ENCODE results near the gene ACOXL.

The ACOXL gene

DNA sequence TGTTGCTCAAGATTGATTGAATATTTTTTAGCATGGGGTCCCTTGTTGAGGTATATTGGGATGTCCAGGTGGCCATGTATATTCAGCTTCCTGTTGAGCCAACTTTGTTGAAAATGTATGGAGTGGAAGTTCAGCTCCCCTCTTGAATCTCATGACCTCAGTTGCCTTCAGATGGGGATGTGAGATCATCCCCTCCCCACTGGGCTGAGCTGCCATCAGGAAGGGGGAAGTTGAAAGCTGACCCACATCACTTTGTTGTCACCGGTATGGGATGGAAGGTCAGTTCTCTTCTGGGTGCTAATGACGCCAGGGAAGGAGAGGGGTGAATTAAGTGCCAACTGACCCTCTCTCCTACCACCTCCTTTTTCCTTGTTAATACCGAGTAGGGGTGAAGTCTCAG is 33.9 kb downstream of the ACOXL start:
- WGBS, result no CpG with 5 or more reads among the region's 3 CpGs
- Histone ChIP-seq H3K36me3 (ENCODE audit: insufficient read depth, low read length) (no peaks in the 10 kb centered on the region), H3K9me3 (ENCODE audit: insufficient read depth, low read depth, low read length) (peaks cover 14% of the 10 kb centered on the region), H3K9ac (ENCODE audit: low read depth, low read length) (no peak overlapping the region), H3K4me3 (ENCODE audit: low read length) (no peak overlapping the region), H3K4me1 (ENCODE audit: insufficient read depth, low read length) (peaks cover 24% of the 10 kb centered on the region), H3K27me3 (ENCODE audit: insufficient read depth, low read length) (no peaks in the 10 kb centered on the region), H3K27ac (ENCODE audit: low read depth, low read length) (no peak overlapping the region)

DNA sequence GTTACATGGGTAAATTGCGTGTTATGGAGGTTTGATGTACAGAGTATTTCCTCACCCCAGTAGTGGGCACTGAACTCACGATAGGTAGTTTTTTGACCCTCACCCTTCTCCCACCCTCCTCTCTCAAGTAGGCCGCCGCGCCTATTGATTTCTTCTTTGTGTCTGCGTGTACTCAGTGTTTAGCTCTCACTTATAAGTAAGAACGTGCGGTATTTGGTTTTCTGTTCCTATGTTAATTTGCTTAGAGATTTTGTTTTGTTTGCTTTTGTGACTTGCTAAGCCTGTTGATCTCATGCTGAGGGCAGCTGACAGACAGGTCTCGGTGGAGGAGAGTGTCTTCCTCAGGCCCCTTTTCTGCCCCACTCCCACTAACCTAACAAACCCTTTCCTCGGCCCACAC is 36.2 kb downstream of the ACOXL start:
- Histone ChIP-seq H3K9me3 (ENCODE audit: insufficient read depth, low read depth, low read length) (peaks cover 8% of the 10 kb centered on the region; the same call in 1 of the 2 replicates), H3K27me3 (ENCODE audit: insufficient read depth, low read length) (no peaks in the 10 kb centered on the region), H3K36me3 (ENCODE audit: insufficient read depth, low read length) (no peaks in the 10 kb centered on the region), H3K4me3 (ENCODE audit: low read length) (no peak overlapping the region), H3K27ac (ENCODE audit: low read depth, low read length) (no peak overlapping the region; the same call in 1 of the 2 replicates), H3K4me1 (ENCODE audit: insufficient read depth, low read length) (peaks cover 47% of the 10 kb centered on the region), H3K9ac (ENCODE audit: low read depth, low read length) (0 out of 2 replicates have a peak overlapping the region, but pooled peaks have one; percentile 15)
- 25% methylated on average over 8 of the region's 10 CpGs for WGBS

DNA sequence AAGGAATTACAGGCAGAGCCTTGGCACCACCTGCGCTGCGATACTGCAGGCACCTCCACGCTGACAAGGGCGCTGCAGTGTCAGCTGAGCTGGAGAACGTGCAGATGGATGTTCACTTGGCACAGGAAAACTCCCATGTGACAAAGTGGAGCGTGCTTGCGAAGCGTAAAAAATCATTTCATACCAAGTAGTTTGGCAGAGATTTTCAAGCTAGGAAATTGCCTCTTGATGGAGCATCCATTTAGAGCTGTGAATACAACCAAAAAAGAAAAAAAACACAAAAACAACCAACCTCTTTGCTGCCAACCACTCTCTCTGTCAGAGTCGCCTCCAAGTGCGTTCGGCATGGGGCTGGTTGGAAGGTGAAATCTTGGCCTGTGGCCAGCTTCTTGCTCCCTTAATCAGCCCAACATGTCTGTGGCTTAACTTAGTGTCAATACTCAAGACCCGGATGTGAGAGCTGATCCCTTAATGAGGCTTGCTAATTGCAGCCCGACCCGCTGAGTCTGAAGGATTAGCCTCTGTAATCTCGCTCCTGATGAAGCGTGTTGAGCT is 38.1 kb downstream of the ACOXL start:
- Histone ChIP-seq H3K27ac (ENCODE audit: low read depth, low read length) (no peak overlapping the region), H3K9me3 (ENCODE audit: insufficient read depth, low read depth, low read length) (0 out of 2 replicates have a peak, but pooled peaks cover under 1% of the 10 kb centered on the region), H3K27me3 (ENCODE audit: insufficient read depth, low read length) (no peaks in the 10 kb centered on the region), H3K9ac (ENCODE audit: low read depth, low read length) (no peak overlapping the region), H3K36me3 (ENCODE audit: insufficient read depth, low read length) (no peaks in the 10 kb centered on the region), H3K4me3 (ENCODE audit: low read length) (no peak overlapping the region), H3K4me1 (ENCODE audit: insufficient read depth, low read length) (peaks cover 50% of the 10 kb centered on the region)
- WGBS, result 78% methylated on average over 16 of the region's 16 CpGs

DNA sequence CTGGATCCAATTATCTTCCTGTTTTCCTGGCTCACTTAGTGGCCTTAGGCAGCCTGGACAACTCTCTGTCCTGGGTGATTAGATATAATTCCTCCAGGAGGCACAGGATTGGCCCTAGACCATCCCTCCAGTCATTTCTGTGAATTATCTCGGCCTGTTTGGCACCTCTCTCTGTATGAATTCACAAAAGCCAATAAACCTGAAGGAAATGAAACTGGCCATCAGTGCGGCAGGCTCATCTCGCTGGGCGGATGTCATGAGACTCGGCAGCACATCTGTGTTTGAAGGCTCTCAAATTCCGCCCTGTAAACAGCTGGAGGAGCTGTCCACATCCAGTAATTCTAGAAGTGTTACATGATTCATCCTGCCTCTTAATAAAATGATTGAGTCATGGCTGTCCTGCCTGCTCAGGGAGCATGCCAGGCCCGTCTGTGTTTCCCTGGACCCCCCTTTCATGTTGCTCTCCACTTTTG is 38.6 kb downstream of the ACOXL start:
- Histone ChIP-seq H3K4me3 (ENCODE audit: low read length) (no peak overlapping the region), H3K9ac (ENCODE audit: low read depth, low read length) (no peak overlapping the region), H3K36me3 (ENCODE audit: insufficient read depth, low read length) (no peaks in the 10 kb centered on the region), H3K27me3 (ENCODE audit: insufficient read depth, low read length) (no peaks in the 10 kb centered on the region), H3K9me3 (ENCODE audit: insufficient read depth, low read depth, low read length) (no peaks in the 10 kb centered on the region), H3K27ac (ENCODE audit: low read depth, low read length) (no peak overlapping the region), H3K4me1 (ENCODE audit: insufficient read depth, low read length) (peaks cover 50% of the 10 kb centered on the region)
- WGBS, result 85% methylated on average over 7 of the region's 7 CpGs

DNA sequence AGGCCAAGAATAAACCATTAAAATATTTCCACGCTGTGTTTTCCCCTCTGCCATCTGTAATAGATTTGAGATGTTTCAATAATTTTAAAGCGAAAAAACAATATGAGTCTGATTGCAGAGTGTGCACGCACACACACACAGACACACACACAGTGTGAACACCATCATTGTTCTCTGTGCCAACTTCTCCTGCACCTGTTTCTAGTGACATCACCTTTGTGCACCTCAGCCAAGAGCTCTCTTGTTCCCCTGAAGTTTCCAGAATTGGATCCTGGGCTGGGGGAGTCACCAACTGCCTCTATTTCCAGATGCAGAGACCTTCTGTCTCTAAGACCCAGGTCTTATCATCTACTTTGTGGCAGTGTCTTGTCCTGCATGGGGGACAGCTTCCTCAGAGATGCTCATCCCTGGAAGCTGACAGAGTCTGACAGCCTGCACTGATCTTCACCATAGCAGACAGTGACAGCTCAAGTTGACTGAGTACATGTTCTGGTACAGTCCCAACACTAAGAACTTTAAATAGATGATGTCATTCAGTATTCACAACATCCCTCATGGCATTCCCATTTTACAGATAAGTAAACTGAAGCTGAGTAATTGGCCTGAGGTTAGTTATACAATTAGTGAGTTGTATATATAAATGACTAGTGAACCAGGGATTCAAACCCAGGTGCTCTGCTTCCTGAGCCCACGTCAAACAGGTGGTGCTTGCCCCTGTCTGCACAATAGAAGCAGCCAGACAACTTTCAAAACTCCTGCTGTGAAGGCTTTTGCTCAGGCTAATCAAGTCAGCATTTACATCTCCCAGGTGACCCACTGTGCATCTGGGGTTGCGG is 39.4 kb downstream of the ACOXL start:
- Histone ChIP-seq H3K9me3 (ENCODE audit: insufficient read depth, low read depth, low read length) (no peaks in the 10 kb centered on the region), H3K4me3 (ENCODE audit: low read length) (no peak overlapping the region), H3K36me3 (ENCODE audit: insufficient read depth, low read length) (no peaks in the 10 kb centered on the region), H3K4me1 (ENCODE audit: insufficient read depth, low read length) (peaks cover 50% of the 10 kb centered on the region), H3K27me3 (ENCODE audit: insufficient read depth, low read length) (no peaks in the 10 kb centered on the region), H3K9ac (ENCODE audit: low read depth, low read length) (no peak overlapping the region), H3K27ac (ENCODE audit: low read depth, low read length) (no peak overlapping the region)
- WGBS, result 82% methylated on average over 5 of the region's 5 CpGs

DNA sequence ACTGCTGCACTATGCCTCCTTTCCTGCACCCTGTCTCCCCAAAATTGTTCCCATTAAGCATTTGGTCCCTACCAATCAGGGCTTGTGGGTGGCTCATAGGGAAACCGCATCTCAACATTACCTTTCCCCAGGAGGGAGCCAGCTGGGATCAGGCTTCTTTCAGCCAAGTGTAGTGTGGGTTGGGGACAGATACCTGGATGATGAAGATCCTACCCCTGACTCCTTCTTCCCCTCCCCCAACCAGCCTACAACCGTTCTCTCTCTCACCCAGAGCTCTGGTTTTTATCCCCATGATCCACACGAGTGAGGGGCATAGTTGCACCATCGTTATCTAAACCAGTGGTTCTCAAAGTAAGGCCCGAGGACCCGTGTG is 40.0 kb downstream of the ACOXL start:
- H3K9ac ChIP-seq (ENCODE audit: low read depth, low read length), result no peak overlapping the region
- H3K27me3 ChIP-seq (ENCODE audit: insufficient read depth, low read length), result no peaks in the 10 kb centered on the region
- H3K36me3 ChIP-seq (ENCODE audit: insufficient read depth, low read length), result no peaks in the 10 kb centered on the region
- H3K27ac ChIP-seq (ENCODE audit: low read depth, low read length), result no peak overlapping the region
- H3K4me3 ChIP-seq (ENCODE audit: low read length), result no peak overlapping the region
- H3K9me3 ChIP-seq (ENCODE audit: insufficient read depth, low read depth, low read length), result no peaks in the 10 kb centered on the region
- 77% methylated on average over 6 of the region's 6 CpGs for WGBS
- peaks cover 50% of the 10 kb centered on the region for H3K4me1 ChIP-seq (ENCODE audit: insufficient read depth, low read length)

DNA sequence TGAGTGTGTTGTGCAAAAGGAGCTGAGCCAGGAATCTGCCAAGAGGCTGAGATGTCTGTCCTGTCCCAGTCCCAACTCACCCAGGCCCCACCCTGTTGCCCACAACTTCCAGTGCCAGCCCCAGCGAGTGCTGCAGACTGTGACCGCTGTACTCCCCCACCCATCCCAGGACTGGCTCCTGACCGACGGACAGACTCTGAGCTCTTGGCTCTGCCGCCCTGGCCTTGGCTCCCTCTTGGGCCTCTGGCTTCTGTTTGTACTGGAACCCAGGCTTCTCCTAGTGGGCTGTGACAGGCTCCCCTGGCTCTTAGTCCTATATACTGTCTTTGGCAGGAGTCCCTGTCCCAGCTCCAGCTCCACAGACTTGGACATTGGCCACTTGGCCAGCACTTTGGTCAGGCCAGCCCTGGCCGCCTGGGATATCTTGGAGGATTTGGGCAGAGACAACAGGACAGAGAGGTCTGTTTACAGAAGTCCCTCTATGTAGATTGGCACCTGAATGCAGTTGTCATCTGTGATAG is 41.1 kb downstream of the ACOXL start:
- Histone ChIP-seq H3K36me3 (ENCODE audit: insufficient read depth, low read length) (no peaks in the 10 kb centered on the region), H3K4me3 (ENCODE audit: low read length) (no peak overlapping the region), H3K4me1 (ENCODE audit: insufficient read depth, low read length) (peaks cover 46% of the 10 kb centered on the region), H3K9ac (ENCODE audit: low read depth, low read length) (no peak overlapping the region), H3K27me3 (ENCODE audit: insufficient read depth, low read length) (no peaks in the 10 kb centered on the region), H3K9me3 (ENCODE audit: insufficient read depth, low read depth, low read length) (no peaks in the 10 kb centered on the region), H3K27ac (ENCODE audit: low read depth, low read length) (no peak overlapping the region)
- WGBS, result 88% methylated on average over 6 of the region's 6 CpGs

DNA sequence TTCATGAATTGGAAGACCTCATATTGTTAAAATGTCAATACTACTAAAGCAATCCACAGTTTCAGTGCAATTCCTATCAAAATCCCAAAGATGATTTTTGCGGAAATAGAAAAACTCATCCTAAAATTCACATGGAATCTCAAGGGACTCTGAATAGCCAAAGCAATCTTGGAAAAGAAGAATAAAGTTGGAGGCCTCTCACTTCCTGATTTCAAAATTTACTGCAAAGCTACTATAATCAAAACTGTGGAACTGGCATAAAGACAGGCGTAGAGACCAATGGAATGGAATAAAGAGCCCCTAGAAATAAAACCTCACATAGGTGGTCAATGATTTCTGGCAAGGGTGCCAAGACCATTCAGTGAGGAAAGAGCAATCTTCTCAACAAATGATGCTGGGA is 42.3 kb downstream of the ACOXL start:
- Histone ChIP-seq H3K4me3 (ENCODE audit: low read length) (no peak overlapping the region), H3K36me3 (ENCODE audit: insufficient read depth, low read length) (no peaks in the 10 kb centered on the region), H3K27me3 (ENCODE audit: insufficient read depth, low read length) (no peaks in the 10 kb centered on the region), H3K4me1 (ENCODE audit: insufficient read depth, low read length) (peaks cover 39% of the 10 kb centered on the region), H3K9me3 (ENCODE audit: insufficient read depth, low read depth, low read length) (no peaks in the 10 kb centered on the region), H3K9ac (ENCODE audit: low read depth, low read length) (no peak overlapping the region), H3K27ac (ENCODE audit: low read depth, low read length) (no peak overlapping the region)
- WGBS, result 100% methylated on average over 2 of the region's 2 CpGs

DNA sequence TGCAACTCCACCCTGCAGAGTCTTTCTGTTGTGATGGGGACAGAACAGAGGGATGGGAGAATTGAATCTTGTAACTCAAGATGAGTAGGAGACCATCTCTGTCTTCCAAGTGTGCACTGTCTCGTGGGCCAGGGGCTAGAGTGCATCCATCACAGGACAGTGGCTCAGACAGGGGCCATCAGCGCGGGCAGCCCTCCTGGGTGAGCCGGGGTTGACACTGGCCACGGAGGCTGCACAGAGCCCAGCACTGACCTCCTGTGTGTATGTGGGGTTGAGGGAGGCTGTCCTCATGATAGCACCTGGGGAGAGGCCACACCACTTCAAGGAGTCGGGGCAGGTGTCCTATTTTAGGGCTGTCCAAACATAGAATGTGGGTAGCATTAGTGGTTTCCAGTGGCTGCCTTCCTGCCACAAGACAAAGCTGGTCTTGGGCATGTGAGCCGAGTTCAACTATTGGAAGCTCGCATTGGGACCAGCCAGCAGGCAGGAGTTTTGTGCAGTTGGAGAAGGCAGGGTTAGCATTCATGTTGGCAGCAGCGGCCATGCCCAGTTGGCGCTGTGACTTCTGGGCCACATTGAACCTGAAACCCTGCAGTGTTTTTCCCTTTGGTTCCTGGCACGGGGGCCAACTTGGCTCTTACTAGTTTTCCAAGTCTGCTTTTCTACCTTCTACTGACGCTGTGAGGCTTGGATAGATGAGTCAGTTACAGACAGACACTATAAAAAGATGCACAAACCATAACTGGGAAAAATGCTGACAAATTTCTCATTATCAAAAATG is 45.3 kb downstream of the ACOXL start:
- peaks cover 12% of the 10 kb centered on the region for H3K4me1 ChIP-seq (ENCODE audit: insufficient read depth, low read length)
- no peak overlapping the region for H3K9ac ChIP-seq (ENCODE audit: low read depth, low read length)

DNA sequence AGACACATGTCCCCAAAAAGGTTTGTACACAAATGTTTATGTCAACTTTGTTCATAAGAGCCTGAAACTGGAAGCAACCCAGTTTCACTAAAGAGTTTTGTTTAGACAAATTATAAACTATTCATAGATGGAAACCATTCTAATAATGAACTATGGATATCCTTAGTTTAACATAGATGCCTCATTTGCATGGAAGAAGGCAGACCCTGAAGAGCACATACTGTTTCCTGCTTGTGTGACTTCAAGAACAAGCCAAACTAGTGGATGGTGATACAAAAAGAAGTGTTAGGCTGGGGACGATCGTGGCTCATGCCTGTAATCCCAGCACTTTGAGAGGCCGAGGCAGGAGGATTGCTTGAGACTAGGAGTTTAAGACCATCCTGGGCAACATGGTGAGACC is 48.1 kb downstream of the ACOXL start:
- Histone ChIP-seq H3K4me1 (ENCODE audit: insufficient read depth, low read length) (no peaks in the 10 kb centered on the region), H3K36me3 (ENCODE audit: insufficient read depth, low read length) (0 out of 2 replicates have a peak, but pooled peaks cover 5% of the 10 kb centered on the region), H3K4me3 (ENCODE audit: low read length) (no peak overlapping the region), H3K27ac (ENCODE audit: low read depth, low read length) (no peak overlapping the region), H3K9ac (ENCODE audit: low read depth, low read length) (no peak overlapping the region), H3K27me3 (ENCODE audit: insufficient read depth, low read length) (no peaks in the 10 kb centered on the region), H3K9me3 (ENCODE audit: insufficient read depth, low read depth, low read length) (no peaks in the 10 kb centered on the region)
- WGBS, result 92% methylated on average over 3 of the region's 3 CpGs

More for the DNA sequence above, 45.3 kb downstream of the ACOXL start:
- Histone ChIP-seq H3K36me3 (ENCODE audit: insufficient read depth, low read length) (no peaks in the 10 kb centered on the region), H3K4me3 (ENCODE audit: low read length) (no peak overlapping the region), H3K27ac (ENCODE audit: low read depth, low read length) (no peak overlapping the region), H3K27me3 (ENCODE audit: insufficient read depth, low read length) (no peaks in the 10 kb centered on the region), H3K9me3 (ENCODE audit: insufficient read depth, low read depth, low read length) (no peaks in the 10 kb centered on the region)
- WGBS, result 92% methylated on average over 12 of the region's 12 CpGs
